ENCODE results near the gene MYO1B. TPM values are rescaled to one million over a fixed set of nuclear protein-coding genes. Genes with fewer than 3 reads are reported as not detected.

The MYO1B gene
- total and polyA plus RNA-seq, 2 of the 8 experiments (the other 6 are each of a cell fraction or from before 2014, with no cell fraction given): 15.5 to 61.2 TPM

DNA sequence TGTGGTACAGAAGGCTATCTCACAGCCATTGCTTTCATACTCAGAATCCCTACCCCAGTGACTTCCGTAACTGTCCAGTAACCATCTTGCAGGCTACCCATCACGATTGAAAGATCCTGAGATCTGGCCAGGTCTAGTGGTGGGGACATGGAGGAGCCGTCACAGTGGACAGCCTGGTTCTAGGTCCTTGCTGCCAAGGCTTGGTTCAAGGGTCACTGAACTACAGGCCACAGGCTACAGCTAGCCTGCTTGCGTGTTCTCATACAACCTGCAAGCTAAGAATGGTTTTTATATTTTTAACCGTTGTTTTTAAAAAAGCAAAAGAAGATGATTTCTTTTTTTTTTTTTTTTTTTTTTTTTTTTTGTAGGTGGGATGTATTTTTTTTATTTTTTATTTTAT, 151.6 kb downstream of the MYO1B start:
- Histone ChIP-seq H3K9ac (replicated peaks in 1 of 4; ENCODE audit: extremely low read depth in 1 of 4, low read depth in 3 of 4, low read length in 3 of 4) (no peak overlapping the region), H3K4ac (replicated peaks; ENCODE audit: insufficient read length, low read depth, low read length) (no peak overlapping the region), H3K36me3 (ENCODE audit: control insufficient read depth in 2 of 4, insufficient read depth in 4 of 4, low read length in 3 of 4) (peaks cover 0 to 44% (median 28%) of the 10 kb centered on the region in 4 experiments; a peak in 7 of 8 replicates), H2BK15ac (ENCODE audit: low read length) (no peak overlapping the region), H3K79me1 (ENCODE audit: low read depth, low read length) (no peaks in the 10 kb centered on the region), H3K4me1 (replicated peaks in 1 of 4; ENCODE audit: control insufficient read depth in 3 of 4, insufficient read depth in 4 of 4, low read length in 3 of 4) (0 out of 7 replicates have a peak, but pooled peaks cover 0 to 3% (median 0%) of the 10 kb centered on the region in 4 experiments), H3K4me2 (ENCODE audit: insufficient read depth in 1 of 2, low read depth in 2 of 2, low read length in 2 of 2) (no peak overlapping the region), H4K8ac (ENCODE audit: extremely low read depth, insufficient read depth, low read length) (no peak overlapping the region), H2BK20ac (ENCODE audit: low read length) (no peak overlapping the region), H3K4me3 (ENCODE audit: extremely low read depth in 1 of 4, insufficient read depth in 2 of 4, low read depth in 3 of 4, low read length in 4 of 4) (no peak overlapping the region), H3K18ac (ENCODE audit: extremely low read depth, low read length) (no peak overlapping the region), H2BK12ac (ENCODE audit: low read depth, low read length) (no peak overlapping the region), H4K91ac (replicated peaks; ENCODE audit: insufficient read length, low read length) (no peak overlapping the region), H3K56ac (replicated peaks; ENCODE audit: insufficient read length, low read depth, low read length) (no peak overlapping the region), H3K14ac (ENCODE audit: insufficient read length) (no peak overlapping the region), H2BK5ac (ENCODE audit: low read depth, low read length) (no peak overlapping the region), H3K27me3 (replicated peaks in 1 of 4; ENCODE audit: control insufficient read depth in 3 of 4, extremely low read depth in 1 of 4, insufficient read depth in 3 of 4, low read length in 3 of 4) (no peaks in the 10 kb centered on the region), H3K9me3 (ENCODE audit: insufficient read depth in 2 of 2, low read depth in 1 of 2, low read length in 1 of 2) (peaks cover 0 to 3% of the 10 kb centered on the region in 2 experiments; a peak in 2 of 4 replicates), H4K5ac (ENCODE audit: insufficient read length, low read depth, low read length) (no peak overlapping the region), H2AK5ac (ENCODE audit: low read depth, low read length) (no peak overlapping the region), H2AFZ (ENCODE audit: low read length) (no peak overlapping the region), H2BK120ac (replicated peaks; ENCODE audit: low read depth, low read length) (no peak overlapping the region), H3K23me2 (ENCODE audit: low read depth, low read length) (no peaks in the 10 kb centered on the region), H3K27ac (ENCODE audit: low read depth, low read length) (no peak overlapping the region), H3K79me2 (ENCODE audit: control insufficient read depth in 1 of 2, insufficient read depth in 2 of 2, low read length in 2 of 2) (no peaks in the 10 kb centered on the region), H3K23ac (ENCODE audit: insufficient read length) (no peak overlapping the region), H4K20me1 (replicated peaks in 1 of 2; ENCODE audit: control insufficient read depth in 1 of 2, insufficient read depth in 2 of 2, low read length in 2 of 2) (no peaks in the 10 kb centered on the region)
- DNase-seq (ENCODE audit: low read depth in 1 of 2, low spot score in 2 of 2) (no peak), FAIRE-seq (no peak)
- CTCF ChIA-PET (ENCODE audit: partially characterized antibody): no interaction called here
- WGBS, 2 experiments (ENCODE audit: extremely low coverage in 1 of 2, insufficient coverage in 1 of 2, insufficient read length in 1 of 2, insufficient replicate concordance in 2 of 2, low coverage in 1 of 2, low lambda C conversion rate in 2 of 2, missing lambda C conversion rate in 1 of 2): 93% methylated on average over 5 of the region's 5 CpGs; no CpG with 5 or more reads in 1 of the 2 experiments
- POLR2A ChIA-PET (ENCODE audit: partially characterized antibody): no interaction called here
- no peak for TF ChIP-seq GABPA (IDR thresholded peaks at IDR 0.05; ENCODE audit: borderline replicate concordance, insufficient read depth, low read length)
- TF ChIP-seq, protein P1, sequence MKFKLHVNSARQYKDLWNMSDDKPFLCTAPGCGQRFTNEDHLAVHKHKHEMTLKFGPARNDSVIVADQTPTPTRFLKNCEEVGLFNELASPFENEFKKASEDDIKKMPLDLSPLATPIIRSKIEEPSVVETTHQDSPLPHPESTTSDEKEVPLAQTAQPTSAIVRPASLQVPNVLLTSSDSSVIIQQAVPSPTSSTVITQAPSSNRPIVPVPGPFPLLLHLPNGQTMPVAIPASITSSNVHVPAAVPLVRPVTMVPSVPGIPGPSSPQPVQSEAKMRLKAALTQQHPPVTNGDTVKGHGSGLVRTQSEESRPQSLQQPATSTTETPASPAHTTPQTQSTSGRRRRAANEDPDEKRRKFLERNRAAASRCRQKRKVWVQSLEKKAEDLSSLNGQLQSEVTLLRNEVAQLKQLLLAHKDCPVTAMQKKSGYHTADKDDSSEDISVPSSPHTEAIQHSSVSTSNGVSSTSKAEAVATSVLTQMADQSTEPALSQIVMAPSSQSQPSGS (IDR thresholded peaks at IDR 0.05; ENCODE audit: low read length): no peak
- no peak for TF ChIP-seq POLR2AphosphoS5 (IDR thresholded peaks at IDR 0.05; ENCODE audit: low read depth, low read length)
- TF ChIP-seq RXRA (IDR thresholded peaks at IDR 0.05; ENCODE audit: insufficient read depth, low read depth, low read length): no peak
- no peak for TF ChIP-seq ATF3 (IDR thresholded peaks at IDR 0.05; ENCODE audit: insufficient read depth, low read depth, low read length)
- TF ChIP-seq SIX5 (IDR thresholded peaks at IDR 0.05; ENCODE audit: low read depth, low read length): no peak
- no peak for TF ChIP-seq BRCA1 (IDR thresholded peaks at IDR 0.05; ENCODE audit: low read depth, low read length)
- TF ChIP-seq, protein P2, sequence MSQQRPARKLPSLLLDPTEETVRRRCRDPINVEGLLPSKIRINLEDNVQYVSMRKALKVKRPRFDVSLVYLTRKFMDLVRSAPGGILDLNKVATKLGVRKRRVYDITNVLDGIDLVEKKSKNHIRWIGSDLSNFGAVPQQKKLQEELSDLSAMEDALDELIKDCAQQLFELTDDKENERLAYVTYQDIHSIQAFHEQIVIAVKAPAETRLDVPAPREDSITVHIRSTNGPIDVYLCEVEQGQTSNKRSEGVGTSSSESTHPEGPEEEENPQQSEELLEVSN (IDR thresholded peaks at IDR 0.05): no peak
- no peak for TF ChIP-seq PHF8 (conservative IDR thresholded peaks at IDR 0.05; ENCODE audit: low read depth, low read length)
- TF ChIP-seq EP300 (IDR thresholded peaks at IDR 0.05; ENCODE audit: borderline replicate concordance in 1 of 2, low read depth in 2 of 2, low read length in 2 of 2): no peak

Measured in H1 (cell line).